Activated CD4-positive, alpha-beta T cell treated with anti-CD3 and anti-CD28 coated beads, Interleukin-2, amount 10 ng/mL, durations not matched to agents 24 days and 14 days (primary cell): ENCODE data around the gene AUNIP. TPM values are rescaled to one million over a fixed set of nuclear protein-coding genes. Genes with fewer than 3 reads are reported as not detected.

Experiments
- DNase-seq: peaks from one replicate; pipeline ENCODE4 v3.0.0; 2022
- H3K27ac Mint-ChIP-seq: one replicate; pipeline ENCODE4 v1.8.0; 2022; ENCODE audit warnings: mild to moderate bottlenecking, mixed read lengths
- H3K27me3 Mint-ChIP-seq: one replicate; pipeline ENCODE4 v1.8.0; 2022; ENCODE audit warnings: mixed read lengths
- H3K36me3 Mint-ChIP-seq: one replicate; pipeline ENCODE4 v1.8.0; 2022; ENCODE audit warnings: low read depth, mild to moderate bottlenecking, mixed read lengths
- H3K4me1 Mint-ChIP-seq: one replicate; pipeline ENCODE4 v1.8.0; 2021; ENCODE audit warnings: mixed read lengths
- H3K4me3 Mint-ChIP-seq: one replicate; pipeline ENCODE4 v1.8.0; 2022; ENCODE audit warnings: mild to moderate bottlenecking, moderate library complexity, mixed read lengths
- H3K9me3 Mint-ChIP-seq: one replicate; pipeline ENCODE4 v1.8.0; 2021; ENCODE audit warnings: mixed read lengths
- intact Hi-C: fragments of 100-400 bp; cut with micrococcal nuclease; formaldehyde crosslinking; loops from one replicate; pipeline ENCODE4 v1.15.1; 2023
- total RNA-seq: library from RNA; stranded (reverse); gene quantifications from 2 replicates; pipeline ENCODE4 v1.2.3, GENCODE V29; 2022

AUNIP gene
- total RNA-seq, 1 donor from 2014 or later: 12.0 TPM

DNA sequence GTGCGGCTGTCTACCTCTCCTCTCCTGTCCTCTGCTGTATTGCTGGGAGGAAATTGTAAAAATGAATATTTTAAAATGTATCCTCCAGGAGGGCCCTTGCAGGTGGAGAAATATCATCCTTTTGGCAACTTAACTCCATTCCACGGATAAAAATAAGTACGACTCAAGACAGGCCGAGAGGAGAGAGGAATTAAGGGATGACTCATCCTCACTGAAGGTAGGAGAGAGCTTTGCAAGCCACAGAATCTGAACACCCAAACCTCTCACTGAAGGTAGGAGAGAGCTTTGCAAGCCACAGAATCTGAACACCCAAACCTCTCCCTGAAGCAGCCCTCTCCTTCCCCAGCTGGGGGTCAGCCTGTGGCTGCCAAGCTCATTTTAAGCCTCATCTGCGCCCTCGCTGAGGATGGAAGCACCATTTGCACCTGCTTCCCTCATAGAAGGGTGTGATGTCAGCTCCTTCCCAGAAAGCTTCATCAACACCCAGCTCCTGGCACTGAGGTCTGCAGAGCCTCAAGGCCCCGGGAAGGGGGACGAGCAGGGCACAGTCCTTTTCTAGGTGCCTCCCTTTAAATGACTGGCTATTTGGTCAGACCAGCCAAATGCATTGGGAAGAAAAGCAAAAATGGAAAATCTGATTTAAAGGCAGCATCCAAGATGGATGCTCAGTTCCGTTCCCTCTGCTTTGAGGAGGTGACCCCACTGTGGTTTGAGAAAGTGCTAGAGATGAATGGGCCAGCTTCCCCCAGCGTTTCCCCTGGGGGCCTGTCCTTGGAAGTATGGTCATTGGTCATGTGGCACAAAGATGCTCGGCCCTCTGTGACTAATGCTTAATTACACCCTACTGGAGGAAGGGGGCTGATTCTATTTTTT lies 72.1 kb downstream of the AUNIP start:
- DNase-seq: no peak
- no peaks in the 10 kb centered on the region for H3K4me1 Mint-ChIP-seq
- H3K4me3 Mint-ChIP-seq: no peak overlapping the region
- H3K27me3 Mint-ChIP-seq: peaks cover 20% of the 10 kb centered on the region
- no peaks in the 10 kb centered on the region for H3K9me3 Mint-ChIP-seq
- no peak overlapping the region for H3K27ac Mint-ChIP-seq
- H3K36me3 Mint-ChIP-seq: peaks cover 5% of the 10 kb centered on the region
- intact Hi-C loops: no loop called here

DNA sequence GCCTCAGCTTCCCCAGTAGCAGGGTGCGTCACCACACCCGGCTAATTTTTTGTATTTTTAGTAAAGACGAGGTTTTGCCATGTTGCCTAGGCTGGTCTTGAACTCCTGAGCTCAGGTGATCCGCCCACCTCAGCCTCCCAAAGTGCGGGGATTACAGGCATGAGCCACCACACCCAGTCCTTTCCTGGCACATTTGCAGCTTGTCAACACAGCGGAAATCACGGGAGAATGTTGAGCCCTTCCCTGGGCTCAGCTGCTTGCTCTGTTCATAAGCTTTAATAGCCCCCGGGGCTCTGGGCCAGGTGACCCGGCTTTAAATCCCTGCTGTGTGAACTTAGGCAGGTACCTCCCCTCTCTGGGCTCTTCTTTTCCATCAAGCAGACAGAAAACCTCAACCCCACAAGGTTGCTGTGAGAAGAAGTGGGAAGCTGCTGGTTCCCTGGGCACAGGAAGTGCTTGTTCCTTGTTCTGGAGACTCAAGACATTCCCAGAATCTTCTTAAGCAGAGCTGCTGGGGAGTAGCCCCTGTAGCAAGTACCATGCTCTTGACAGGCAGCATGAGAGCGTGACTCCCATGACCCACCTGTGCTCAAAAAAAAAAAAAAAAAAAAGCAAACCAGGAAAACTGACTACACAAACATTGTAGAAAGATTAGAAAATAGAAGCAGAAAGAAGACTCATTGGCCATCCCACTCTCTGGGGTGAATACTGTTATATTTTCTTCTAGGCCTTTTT lies 73.8 kb downstream of the AUNIP start:
- H3K9me3 Mint-ChIP-seq: no peaks in the 10 kb centered on the region
- no peak overlapping the region for H3K27ac Mint-ChIP-seq
- H3K4me1 Mint-ChIP-seq: no peaks in the 10 kb centered on the region
- peaks cover 14% of the 10 kb centered on the region for H3K27me3 Mint-ChIP-seq
- H3K4me3 Mint-ChIP-seq: no peak overlapping the region
- intact Hi-C loops: no loop called here
- DNase-seq: no peak
- H3K36me3 Mint-ChIP-seq: peaks cover 5% of the 10 kb centered on the region

DNA sequence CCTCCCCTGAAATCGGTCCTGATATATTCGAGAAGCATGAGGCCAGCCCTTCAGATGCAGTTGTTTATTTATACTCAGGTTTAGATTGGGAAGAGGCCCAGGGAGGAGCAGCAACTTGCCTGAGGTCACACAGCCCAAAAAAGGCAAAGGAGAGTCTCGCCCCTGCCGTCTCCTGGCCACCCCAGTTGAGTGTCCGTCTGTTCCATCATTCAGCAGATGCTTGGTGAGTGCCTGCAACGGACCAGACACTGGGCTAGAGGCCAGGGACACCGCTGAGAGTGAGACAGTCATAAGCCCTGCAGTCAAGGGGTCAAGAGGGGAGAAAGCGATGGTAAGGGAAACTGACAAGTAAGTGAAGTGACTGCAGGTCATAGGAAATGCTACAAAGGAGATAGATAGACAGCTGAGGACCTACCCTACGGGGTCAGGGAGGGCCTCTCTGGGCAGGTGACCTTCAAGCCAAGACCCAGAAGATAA lies 74.6 kb downstream of the AUNIP start:
- no peak overlapping the region for H3K4me3 Mint-ChIP-seq
- no peak overlapping the region for H3K27ac Mint-ChIP-seq
- no peaks in the 10 kb centered on the region for H3K9me3 Mint-ChIP-seq
- H3K27me3 Mint-ChIP-seq: peaks cover 16% of the 10 kb centered on the region
- H3K4me1 Mint-ChIP-seq: no peaks in the 10 kb centered on the region
- intact Hi-C loops: no loop called here
- no peak for DNase-seq
- peaks cover 5% of the 10 kb centered on the region for H3K36me3 Mint-ChIP-seq

Other genes with a start within 250 kb of the AUNIP start
- gene MAN1C1, start 242.7 kb downstream of the AUNIP start, total RNA-seq: 2.2 and 2.9 TPM in 2 replicates
- gene SELENON, start 59.3 kb downstream of the AUNIP start, total RNA-seq: 8.2 and 9.9 TPM in 2 replicates
- 30.0 and 31.9 TPM in 2 replicates for gene MTFR1L, start 39.5 kb downstream of the AUNIP start, total RNA-seq
- gene PAQR7, start 16.3 kb upstream of the AUNIP start, total RNA-seq: 6.6 and 6.8 TPM in 2 replicates
- 247 and 255 TPM in 2 replicates for gene STMN1, start 47.0 kb upstream of the AUNIP start, total RNA-seq
- gene PAFAH2, start 138.6 kb upstream of the AUNIP start, total RNA-seq: 6.8 and 7.6 TPM in 2 replicates
- gene EXTL1, start 162.3 kb upstream of the AUNIP start, total RNA-seq: not detected in 2 replicates
- not detected in 2 replicates for gene SLC30A2, start 186.7 kb upstream of the AUNIP start, total RNA-seq
- not detected in 2 replicates for gene TRIM63, start 208.2 kb upstream of the AUNIP start, total RNA-seq